MM.1S (cell line): ENCODE measurements around the gene SNAPC1.

Experiments
- DNase-seq: peaks from one replicate; pipeline ENCODE4 v3.0.0-alpha.2; 2015
- H2AFZ ChIP-seq: fragments of 300-600 bp; sonication (generic); 2 replicates; pipeline ENCODE4 v1.6.0; 2016; ENCODE audit warnings: antibody characterized with exemption, low read length
- H3F3A ChIP-seq: fragments of 300-600 bp; sonication (generic); 2 replicates; pipeline ENCODE4 v1.6.1; 2016; ENCODE audit warnings: mild to moderate bottlenecking, antibody characterized with exemption, low read length, moderate library complexity, mixed read lengths; ENCODE audit not compliant: insufficient read depth
- H3K27ac ChIP-seq: fragments of 300-600 bp; sonication (generic); 2 replicates; pipeline ENCODE4 v1.5.1; 2016; ENCODE audit warnings: mild to moderate bottlenecking, low read length
- H3K27me3 ChIP-seq: fragments of 300-600 bp; sonication (generic); replicated peaks from 2 replicates; pipeline ENCODE4 v1.6.0; 2016; ENCODE audit warnings: low read length; ENCODE audit not compliant: insufficient read depth
- H3K36me3 ChIP-seq: fragments of 300-600 bp; sonication (generic); replicated peaks from 2 replicates; pipeline ENCODE4 v1.6.1; 2016; ENCODE audit warnings: mild to moderate bottlenecking, low read length, mixed read lengths; ENCODE audit not compliant: insufficient read depth
- H3K4me1 ChIP-seq: fragments of 300-600 bp; sonication (generic); 2 replicates; pipeline ENCODE4 v1.6.1; 2016; ENCODE audit warnings: low read length, mixed read lengths
- H3K4me2 ChIP-seq: fragments of 300-600 bp; sonication (generic); 2 replicates; pipeline ENCODE4 v1.6.0; 2016; ENCODE audit warnings: low read depth, low read length
- H3K4me3 ChIP-seq: fragments of 300-600 bp; sonication (generic); 2 replicates; pipeline ENCODE4 v1.5.1; 2016; ENCODE audit warnings: low read length, mixed read lengths
- H3K79me2 ChIP-seq: fragments of 300-600 bp; sonication (generic); 2 replicates; pipeline ENCODE4 v1.6.1; 2016; ENCODE audit warnings: mixed run types, low read length, mixed read lengths
- H3K9ac ChIP-seq: fragments of 300-600 bp; sonication (generic); 2 replicates; pipeline ENCODE4 v1.6.1; 2016; ENCODE audit warnings: low read length, mixed read lengths
- H3K9me2 ChIP-seq: fragments of 300-600 bp; sonication (generic); replicated peaks from 2 replicates; pipeline ENCODE4 v1.6.1; 2016; ENCODE audit warnings: mild to moderate bottlenecking, low read length, mixed read lengths; ENCODE audit not compliant: insufficient read depth
- H3K9me3 ChIP-seq: fragments of 300-600 bp; sonication (generic); replicated peaks from 2 replicates; pipeline ENCODE4 v1.6.1; 2016; ENCODE audit warnings: mild to moderate bottlenecking, low read length, mixed read lengths; ENCODE audit not compliant: insufficient read depth
- H4K20me1 ChIP-seq: fragments of 300-600 bp; sonication (generic); 2 replicates; pipeline ENCODE4 v1.6.1; 2016; ENCODE audit warnings: mild to moderate bottlenecking, low read length, moderate library complexity, mixed read lengths; ENCODE audit not compliant: insufficient read depth
- EZH2 ChIP-seq: fragments of 300-600 bp; sonication (generic); optimal IDR thresholded peaks from 2 replicates; pipeline ENCODE3; 2017; ENCODE audit warnings: low read depth, mild to moderate bottlenecking, antibody characterized with exemption, low read length, mixed read lengths
- EZH2phosphoT487 ChIP-seq: fragments of 300-600 bp; sonication (generic); IDR thresholded peaks from 2 replicates; pipeline ENCODE4 v1.6.1; 2018; ENCODE audit warnings: antibody characterized with exemption, low read length
- TF ChIP-seq, protein P1 (sequence below): fragments of 300-600 bp; sonication (generic); IDR thresholded peaks from 2 replicates; pipeline ENCODE4 v1.5.1; 2016; ENCODE audit warnings: antibody characterized with exemption, low read length, mixed read lengths

SNAPC1 gene

DNA sequence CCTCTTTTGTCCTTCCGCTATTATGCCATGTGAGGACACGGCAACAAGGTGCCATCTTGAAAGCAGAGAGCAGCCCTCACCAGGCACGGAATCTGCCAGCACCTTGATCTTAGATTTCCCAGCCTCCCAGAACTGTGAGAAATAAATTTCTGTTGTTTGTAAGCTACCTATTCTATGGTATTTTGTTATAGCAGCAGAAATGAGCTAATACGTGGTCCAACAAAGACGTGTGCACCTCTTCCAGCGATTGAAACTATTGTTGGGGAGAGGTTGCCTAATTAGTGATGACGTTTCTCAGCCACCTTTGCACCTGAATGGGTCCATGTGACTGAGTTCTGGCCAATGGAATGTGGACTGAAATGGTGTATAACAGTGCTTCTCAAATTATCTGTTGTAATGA is 2.3 kb upstream of the SNAPC1 start:
- no peak overlapping the region for H3K4me3 ChIP-seq
- no peak for DNase-seq
- no peaks in the 10 kb centered on the region for H4K20me1 ChIP-seq
- TF ChIP-seq, protein P1, sequence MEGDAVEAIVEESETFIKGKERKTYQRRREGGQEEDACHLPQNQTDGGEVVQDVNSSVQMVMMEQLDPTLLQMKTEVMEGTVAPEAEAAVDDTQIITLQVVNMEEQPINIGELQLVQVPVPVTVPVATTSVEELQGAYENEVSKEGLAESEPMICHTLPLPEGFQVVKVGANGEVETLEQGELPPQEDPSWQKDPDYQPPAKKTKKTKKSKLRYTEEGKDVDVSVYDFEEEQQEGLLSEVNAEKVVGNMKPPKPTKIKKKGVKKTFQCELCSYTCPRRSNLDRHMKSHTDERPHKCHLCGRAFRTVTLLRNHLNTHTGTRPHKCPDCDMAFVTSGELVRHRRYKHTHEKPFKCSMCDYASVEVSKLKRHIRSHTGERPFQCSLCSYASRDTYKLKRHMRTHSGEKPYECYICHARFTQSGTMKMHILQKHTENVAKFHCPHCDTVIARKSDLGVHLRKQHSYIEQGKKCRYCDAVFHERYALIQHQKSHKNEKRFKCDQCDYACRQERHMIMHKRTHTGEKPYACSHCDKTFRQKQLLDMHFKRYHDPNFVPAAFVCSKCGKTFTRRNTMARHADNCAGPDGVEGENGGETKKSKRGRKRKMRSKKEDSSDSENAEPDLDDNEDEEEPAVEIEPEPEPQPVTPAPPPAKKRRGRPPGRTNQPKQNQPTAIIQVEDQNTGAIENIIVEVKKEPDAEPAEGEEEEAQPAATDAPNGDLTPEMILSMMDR, result no peak
- no peaks in the 10 kb centered on the region for H3K9me3 ChIP-seq
- no peak overlapping the region for H3K4me2 ChIP-seq
- H2AFZ ChIP-seq, result no peak overlapping the region
- H3K79me2 ChIP-seq, result no peaks in the 10 kb centered on the region; the same call in none of the 2 replicates
- no peaks in the 10 kb centered on the region for H3K4me1 ChIP-seq
- no peak overlapping the region for H3K9ac ChIP-seq
- H3K36me3 ChIP-seq, result no peaks in the 10 kb centered on the region
- H3F3A ChIP-seq, result no peaks in the 10 kb centered on the region
- H3K27ac ChIP-seq, result no peak overlapping the region
- H3K9me2 ChIP-seq, result no peaks in the 10 kb centered on the region
- H3K27me3 ChIP-seq, result no peaks in the 10 kb centered on the region

DNA sequence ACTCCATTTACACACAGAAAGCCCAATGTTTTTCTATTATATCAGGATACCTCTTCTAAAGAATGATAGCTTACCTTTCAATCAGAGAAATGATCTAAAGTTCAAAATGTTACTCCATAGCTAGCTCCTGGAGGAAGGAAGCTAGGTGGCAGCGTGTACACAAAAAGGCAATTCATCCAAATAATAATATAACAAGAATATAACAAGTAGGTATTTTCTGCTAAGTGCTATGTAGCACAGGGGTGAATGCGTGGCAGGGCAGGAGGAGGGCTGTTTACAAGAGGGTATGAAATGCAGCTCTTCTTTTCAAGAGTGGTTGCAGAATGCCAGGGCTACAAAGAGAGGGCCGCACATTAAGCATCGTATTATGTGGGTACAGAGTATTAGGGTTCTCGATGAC is 663 bp upstream of the SNAPC1 start:
- TF ChIP-seq, protein P1, result no peak
- TF ChIP-seq EZH2, result no peak
- no peak for TF ChIP-seq EZH2phosphoT487
- no peak for DNase-seq
- Histone ChIP-seq H3K4me1 (no peaks in the 10 kb centered on the region), H3K27me3 (no peaks in the 10 kb centered on the region), H3F3A (no peaks in the 10 kb centered on the region), H3K4me3 (peak overlapping the region; percentile 81), H3K9me2 (no peaks in the 10 kb centered on the region), H3K36me3 (no peaks in the 10 kb centered on the region), H3K9me3 (no peaks in the 10 kb centered on the region), H2AFZ (peak overlapping the region; percentile 83), H3K27ac (peak overlapping the region; percentile 61; the same call in 1 of the 2 replicates), H3K9ac (peak overlapping the region; percentile 55), H4K20me1 (no peaks in the 10 kb centered on the region), H3K79me2 (no peaks in the 10 kb centered on the region; the same call in none of the 2 replicates), H3K4me2 (peak overlapping the region; percentile 76)

DNA sequence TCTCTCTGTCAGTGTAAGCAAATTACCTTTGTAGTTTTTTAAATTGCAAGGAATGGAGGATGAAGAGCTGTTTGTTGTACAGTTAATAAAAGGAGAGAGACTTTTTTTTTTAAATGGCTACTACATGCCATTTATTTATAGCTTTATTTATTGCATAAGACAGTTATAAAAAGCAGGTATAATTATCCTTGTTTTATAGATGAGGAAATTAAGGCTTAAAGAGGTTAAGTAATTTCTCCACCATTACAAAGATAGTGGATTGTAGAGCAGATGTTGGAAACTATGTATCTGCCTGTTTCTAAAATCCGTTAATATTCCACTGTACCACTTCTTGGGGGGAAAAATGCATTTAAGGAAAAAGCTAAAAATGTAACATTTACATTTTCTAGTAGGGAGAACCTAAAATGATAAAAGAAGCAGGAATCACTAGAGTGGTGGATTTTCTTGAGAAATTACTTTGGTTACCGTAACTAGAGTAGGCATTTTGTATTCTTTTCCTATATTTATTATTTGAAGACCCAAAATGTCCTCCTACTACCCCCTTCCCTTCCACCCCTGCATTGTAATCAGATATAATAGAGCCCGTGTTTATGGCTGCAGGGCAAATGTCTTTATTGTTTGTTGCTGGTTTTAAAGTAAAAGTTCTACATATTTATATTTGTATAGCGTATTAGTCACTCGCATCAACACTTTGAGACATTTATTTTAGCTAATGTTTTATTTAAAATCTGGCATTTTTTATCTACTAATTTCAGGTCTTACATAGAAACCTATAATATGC is 2.3 kb downstream of the SNAPC1 start:
- H3K9me3 ChIP-seq, result no peaks in the 10 kb centered on the region
- no peaks in the 10 kb centered on the region for H3K4me1 ChIP-seq
- H3K9ac ChIP-seq, result no peak overlapping the region
- no peaks in the 10 kb centered on the region for H4K20me1 ChIP-seq
- no peak overlapping the region for H3K27ac ChIP-seq
- TF ChIP-seq, protein P1, result no peak
- no peak for TF ChIP-seq EZH2
- TF ChIP-seq EZH2phosphoT487, result no peak
- no peaks in the 10 kb centered on the region for H3K27me3 ChIP-seq
- no peak overlapping the region for H3K4me3 ChIP-seq
- no peak overlapping the region for H3K4me2 ChIP-seq
- no peaks in the 10 kb centered on the region for H3K36me3 ChIP-seq
- H3K9me2 ChIP-seq, result no peaks in the 10 kb centered on the region
- no peak for DNase-seq
- no peaks in the 10 kb centered on the region for H3F3A ChIP-seq
- no peaks in the 10 kb centered on the region; the same call in none of the 2 replicates for H3K79me2 ChIP-seq
- no peak overlapping the region for H2AFZ ChIP-seq
